HEK293 (cell line): Measurements from ENCODE around the gene USP7.

Source experiments
- CTCF ChIA-PET: fragments of 350-600 bp; formaldehyde crosslinking; extraction: SDS; loops from one replicate; lab custom pipeline; 2021; ENCODE audit warnings: antibody characterized with exemption; lab: Yijun Ruan, JAX
- POLR2A ChIA-PET: fragments of 300-600 bp; formaldehyde crosslinking; extraction: SDS; loops from one replicate; lab custom pipeline; 2020; ENCODE audit warnings: antibody characterized with exemption, inconsistent platforms; lab: Yijun Ruan, JAX
- H3K27ac ChIP-seq: fragments of 200-500 bp; sonication (Bioruptor generic); 2 replicates; pipeline ENCODE4 v1.5.1; 2014; ENCODE audit warnings: low read depth, low read length, control low read depth, inconsistent platforms; ENCODE audit errors: extremely low read depth
- H3K36me3 ChIP-seq, 2 experiments: fragments of 200-500 bp in 1 of 2; sonication (Bioruptor generic) in 1 of 2; 1 replicate in 1 of 2; 2 replicates in 1 of 2; pipeline ENCODE4 v1.5.1; 2014 to 2017; ENCODE audit warnings: inconsistent platforms in 2 of 2, low read length in 2 of 2; ENCODE audit not compliant: control insufficient read depth in 2 of 2, insufficient read depth in 1 of 2
- H3K4me1 ChIP-seq: fragments of 200-500 bp; sonication (Bioruptor generic); 2 replicates; pipeline ENCODE4 v1.5.1; 2014; ENCODE audit warnings: mild to moderate bottlenecking, low read length, inconsistent platforms; ENCODE audit not compliant: control insufficient read depth, insufficient read depth
- H3K4me3 ChIP-seq: 2 replicates; pipeline ENCODE4 v1.5.1; 2011; ENCODE audit warnings: low read depth, mild to moderate bottlenecking, control low read depth, low read length, moderate library complexity
- H3K9me3 ChIP-seq: fragments of 200-500 bp; sonication (Bioruptor generic); 2 replicates; pipeline ENCODE4 v1.5.1; 2014; ENCODE audit warnings: low read depth, low read length, inconsistent platforms; ENCODE audit not compliant: control insufficient read depth, insufficient read depth
- CTCF ChIP-seq: fragments of 450-650 bp; formaldehyde crosslinking; IDR thresholded peaks from 2 replicates; pipeline ENCODE4 v1.5.1; 2016; ENCODE audit warnings: missing biosample characterization, missing genetic modification characterization
- HIC1 ChIP-seq: fragments of 450-650 bp; formaldehyde crosslinking; IDR thresholded peaks from 2 replicates; pipeline ENCODE4 v1.5.1; 2016; ENCODE audit warnings: missing biosample characterization, missing genetic modification characterization
- INSM2 ChIP-seq: fragments of 450-650 bp; formaldehyde crosslinking; IDR thresholded peaks from 2 replicates; pipeline ENCODE4 v1.5.1; 2016; ENCODE audit warnings: missing biosample characterization, missing genetic modification characterization
- OVOL3 ChIP-seq: fragments of 450-650 bp; formaldehyde crosslinking; IDR thresholded peaks from 2 replicates; pipeline ENCODE4 v1.5.1; 2016; ENCODE audit warnings: missing biosample characterization, missing genetic modification characterization
- PRDM1 ChIP-seq: fragments of 450-650 bp; formaldehyde crosslinking; IDR thresholded peaks from 2 replicates; pipeline ENCODE4; 2016; ENCODE audit warnings: missing biosample characterization, missing genetic modification characterization
- ZBTB17 ChIP-seq: fragments of 450-650 bp; formaldehyde crosslinking; IDR thresholded peaks from 2 replicates; pipeline ENCODE4 v1.5.1; 2016; ENCODE audit warnings: missing biosample characterization, missing genetic modification characterization
- ZBTB20 ChIP-seq: fragments of 450-650 bp; formaldehyde crosslinking; IDR thresholded peaks from 2 replicates; pipeline ENCODE4 v1.5.1; 2016; ENCODE audit warnings: missing biosample characterization, missing genetic modification characterization
- ZFP3 ChIP-seq: fragments of 450-650 bp; formaldehyde crosslinking; IDR thresholded peaks from 2 replicates; pipeline ENCODE4 v1.5.1; 2016; ENCODE audit warnings: low read depth, missing biosample characterization, missing genetic modification characterization
- ZFP41 ChIP-seq: fragments of 450-650 bp; formaldehyde crosslinking; IDR thresholded peaks from 2 replicates; pipeline ENCODE4 v1.5.1; 2016; ENCODE audit warnings: missing biosample characterization, missing genetic modification characterization, borderline replicate concordance
- ZNF112 ChIP-seq: fragments of 450-650 bp; formaldehyde crosslinking; IDR thresholded peaks from 2 replicates; pipeline ENCODE4 v1.5.0; 2017; ENCODE audit warnings: missing biosample characterization, missing genetic modification characterization
- ZNF114 ChIP-seq: fragments of 450-650 bp; formaldehyde crosslinking; IDR thresholded peaks from 2 replicates; pipeline ENCODE4 v1.5.0; 2017; ENCODE audit warnings: missing biosample characterization, missing genetic modification characterization
- ZNF138 ChIP-seq: fragments of 450-650 bp; formaldehyde crosslinking; IDR thresholded peaks from 2 replicates; pipeline ENCODE4 v1.5.1; 2016; ENCODE audit warnings: missing biosample characterization, missing genetic modification characterization, borderline replicate concordance
- ZNF140 ChIP-seq: fragments of 450-650 bp; formaldehyde crosslinking; IDR thresholded peaks from 2 replicates; pipeline ENCODE4 v1.5.1; 2016; ENCODE audit warnings: missing biosample characterization, missing genetic modification characterization
- ZNF184 ChIP-seq: fragments of 450-650 bp; IDR thresholded peaks from 2 replicates; pipeline ENCODE4 v1.5.1; 2018; ENCODE audit warnings: missing biosample characterization, mild to moderate bottlenecking, missing genetic modification characterization
- ZNF449 ChIP-seq: fragments of 450-650 bp; formaldehyde crosslinking; IDR thresholded peaks from 2 replicates; pipeline ENCODE4 v1.5.1; 2017; ENCODE audit warnings: missing biosample characterization, mild to moderate bottlenecking, missing genetic modification characterization, moderate library complexity
- ZNF544 ChIP-seq: fragments of 450-650 bp; formaldehyde crosslinking; IDR thresholded peaks from 2 replicates; pipeline ENCODE4 v1.5.0; 2017; ENCODE audit warnings: missing biosample characterization, missing genetic modification characterization
- ZNF600 ChIP-seq: fragments of 450-650 bp; formaldehyde crosslinking; IDR thresholded peaks from 2 replicates; pipeline ENCODE4 v1.5.1; 2016; ENCODE audit warnings: missing biosample characterization, missing genetic modification characterization
- ZSCAN30 ChIP-seq: fragments of 450-650 bp; IDR thresholded peaks from 2 replicates; pipeline ENCODE4 v1.5.1; 2018; ENCODE audit warnings: missing biosample characterization, mild to moderate bottlenecking, missing genetic modification characterization, moderate library complexity

The USP7 gene

GRCh38 chr16:8920645-8921346 is 42.9 kb downstream of the USP7 start:
- POLR2A ChIA-PET = no interaction called here
- CTCF ChIA-PET = interaction anchor here (1.2 kb wide), 1 partner anchor 41 kb away, joined by 3 read pairs; no protein-coding TSS in a partner anchor
- no peak overlapping the region for H3K4me3 ChIP-seq
- TF ChIP-seq PRDM1 (tag by site-specific recombination) = no peak
- TF ChIP-seq ZNF544 = no peak
- TF ChIP-seq ZSCAN30 (tag by site-specific recombination) = no peak
- TF ChIP-seq ZBTB17 = no peak
- TF ChIP-seq ZNF112 (tag by site-specific recombination) = no peak
- no peak for TF ChIP-seq ZNF140 (tag by site-specific recombination)
- TF ChIP-seq ZNF114 (tag by site-specific recombination) = no peak
- no peak for TF ChIP-seq ZNF449
- no peak for TF ChIP-seq CTCF (tag by site-specific recombination)
- TF ChIP-seq OVOL3 (tag by site-specific recombination) = no peak
- TF ChIP-seq ZNF600 (tag by site-specific recombination) = no peak
- TF ChIP-seq, all 188 proteins: peak for 0
- no peaks in the 10 kb centered on the region for H3K9me3 ChIP-seq
- H3K27ac ChIP-seq = no peak overlapping the region
- H3K36me3 ChIP-seq = peaks cover 24 to 95% of the 10 kb centered on the region in 2 experiments; a peak in 2 of 3 replicates
- no peaks in the 10 kb centered on the region for H3K4me1 ChIP-seq

GRCh38 chr16:8919934-8920462 is 43.7 kb downstream of the USP7 start:
- ChIA-PET POLR2A (interaction anchor here (0.6 to 0.9 kb wide), 2 partner anchors 24 to 171 kb away, joined by 3 read pairs; no protein-coding TSS in a partner anchor), CTCF (interaction anchor here (0.8 to 1.3 kb wide), 3 partner anchors 40 to 219 kb away, joined by 3 to 5 read pairs (median 3); no protein-coding TSS in a partner anchor)
- Histone ChIP-seq H3K27ac (no peak overlapping the region), H3K4me1 (no peaks in the 10 kb centered on the region), H3K4me3 (no peak overlapping the region), H3K36me3 (peaks cover 24 to 96% of the 10 kb centered on the region in 2 experiments; a peak in 2 of 3 replicates), H3K9me3 (no peaks in the 10 kb centered on the region)
- TF ChIP-seq ZFP41 (no peak), ZNF184 (tag by site-specific recombination) (no peak), ZBTB20 (tag by site-specific recombination) (no peak), ZNF138 (tag by site-specific recombination) (no peak), ZFP3 (tag by site-specific recombination) (no peak), HIC1 (tag by site-specific recombination) (no peak), INSM2 (tag by site-specific recombination) (no peak)
